Uterus (tissue), 4 donors: ENCODE results near the gene KRT24. TPM values are rescaled to one million over a fixed set of nuclear protein-coding genes. Genes with fewer than 3 reads are reported as not detected.

Experiments used
- DNase-seq, 2 donors: peaks; one replicate each; pipeline ENCODE4 v3.0.0-alpha.2; 2019 to 2020
- H3K27ac ChIP-seq, 2 donors: fragments of 200-600 bp; sonication (generic); 1 replicate in 1 of 2; 2 replicates in 1 of 2; pipeline ENCODE4 v1.5.1; 2016 to 2018
- H3K27me3 ChIP-seq, 2 donors: fragments of 200-600 bp; sonication (generic); one replicate each; pipeline ENCODE4 v1.5.1; 2018 to 2019; ENCODE audit warnings: control low read depth in 1 of 2
- H3K36me3 ChIP-seq, 2 donors: fragments of 200-600 bp; sonication (generic); one replicate each; pipeline ENCODE4 v1.5.1; 2019; ENCODE audit warnings: control low read depth in 1 of 2
- H3K4me1 ChIP-seq, 2 donors: fragments of 200-600 bp; sonication (generic); one replicate each; pipeline ENCODE4 v1.5.1; 2018 to 2019; ENCODE audit warnings: control low read depth in 1 of 2
- H3K4me3 ChIP-seq, 2 donors: fragments of 200-600 bp; sonication (generic); 1 replicate in 1 of 2; 2 replicates in 1 of 2; pipeline ENCODE4 v1.5.1; 2018 to 2019; ENCODE audit warnings: mild to moderate bottlenecking in 1 of 2
- H3K9me3 ChIP-seq, 2 donors: fragments of 200-600 bp; sonication (generic); one replicate each; pipeline ENCODE4 v1.5.1; 2019; ENCODE audit warnings: control low read depth in 1 of 2
- POLR2A ChIP-seq, 2 donors: fragments of 450-650 bp; IDR thresholded peaks; one replicate each; pipeline ENCODE4 v1.6.1; 2016; ENCODE audit warnings: antibody characterized with exemption in 2 of 2, mild to moderate bottlenecking in 1 of 2, moderate library complexity in 1 of 2
- intact Hi-C: fragments of 100-400 bp; cut with DNase I; formaldehyde crosslinking; loops from one replicate; pipeline ENCODE4 v1.15.1; 2023; ENCODE audit warnings: low total_unique reads
- total RNA-seq, 4 donors: library from RNA; depleted of rRNA in 3 of 4; stranded (reverse); fragments of >200 nt in 3 of 4; gene quantifications; one replicate each; pipeline versions ENCODE4 v1.1.0 to v1.2.4, GENCODE V29; 2014 to 2023
- TF ChIP-seq, protein P1 (sequence below), 4 experiments: fragments of 200-600 bp in 2 of 4; fragments of 450-650 bp in 2 of 4; sonication (generic) in 2 of 4; IDR thresholded peaks; one replicate each; pipeline ENCODE4 v1.5.1; 2016 to 2019; ENCODE audit warnings: antibody characterized with exemption in 4 of 4, mild to moderate bottlenecking in 2 of 4, moderate library complexity in 1 of 4
- donor health status: DM: yes; HTN: yes; CAD: no.

The KRT24 gene
- total RNA-seq, 4 donors from 2014 or later = not detected

GRCh38 chr17:40671282-40671681 lies 32.3 kb downstream of the KRT24 start:
- no peaks in the 10 kb centered on the region for H3K9me3 ChIP-seq
- no peak for DNase-seq
- no peaks in the 10 kb centered on the region for H3K27me3 ChIP-seq
- no peaks in the 10 kb centered on the region for H3K36me3 ChIP-seq
- H3K4me3 ChIP-seq = no peak overlapping the region
- intact Hi-C loops = no loop called here
- no peaks in the 10 kb centered on the region for H3K4me1 ChIP-seq
- peak overlapping the region in 1 of 2 donors; percentile 33 for H3K27ac ChIP-seq
- no peak for TF ChIP-seq POLR2A (IDR thresholded peaks at IDR 0.05)
- TF ChIP-seq, protein P1, sequence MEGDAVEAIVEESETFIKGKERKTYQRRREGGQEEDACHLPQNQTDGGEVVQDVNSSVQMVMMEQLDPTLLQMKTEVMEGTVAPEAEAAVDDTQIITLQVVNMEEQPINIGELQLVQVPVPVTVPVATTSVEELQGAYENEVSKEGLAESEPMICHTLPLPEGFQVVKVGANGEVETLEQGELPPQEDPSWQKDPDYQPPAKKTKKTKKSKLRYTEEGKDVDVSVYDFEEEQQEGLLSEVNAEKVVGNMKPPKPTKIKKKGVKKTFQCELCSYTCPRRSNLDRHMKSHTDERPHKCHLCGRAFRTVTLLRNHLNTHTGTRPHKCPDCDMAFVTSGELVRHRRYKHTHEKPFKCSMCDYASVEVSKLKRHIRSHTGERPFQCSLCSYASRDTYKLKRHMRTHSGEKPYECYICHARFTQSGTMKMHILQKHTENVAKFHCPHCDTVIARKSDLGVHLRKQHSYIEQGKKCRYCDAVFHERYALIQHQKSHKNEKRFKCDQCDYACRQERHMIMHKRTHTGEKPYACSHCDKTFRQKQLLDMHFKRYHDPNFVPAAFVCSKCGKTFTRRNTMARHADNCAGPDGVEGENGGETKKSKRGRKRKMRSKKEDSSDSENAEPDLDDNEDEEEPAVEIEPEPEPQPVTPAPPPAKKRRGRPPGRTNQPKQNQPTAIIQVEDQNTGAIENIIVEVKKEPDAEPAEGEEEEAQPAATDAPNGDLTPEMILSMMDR (IDR thresholded peaks at IDR 0.05) = no peak

DNA sequence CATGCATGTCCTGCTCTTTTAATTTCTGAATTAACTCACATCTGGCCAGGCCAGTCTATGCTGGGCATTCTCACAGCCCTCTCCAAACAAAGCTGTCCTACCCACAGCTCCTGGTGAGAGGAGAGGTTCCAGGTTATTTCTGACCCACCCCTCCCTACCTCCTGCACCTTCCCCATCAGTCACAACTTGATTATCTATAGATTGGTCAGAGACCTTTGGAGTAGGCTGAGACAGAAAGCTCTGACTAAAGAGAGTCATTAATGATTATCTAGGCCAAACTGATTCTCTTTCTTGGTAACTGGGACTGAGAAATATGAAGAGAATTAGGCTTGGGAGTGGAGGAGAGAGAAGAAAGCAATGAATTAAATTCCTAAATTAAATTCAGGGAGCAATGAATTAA lies 37.2 kb downstream of the KRT24 start:
- H3K36me3 ChIP-seq = no peaks in the 10 kb centered on the region
- TF ChIP-seq, protein P1 (IDR thresholded peaks at IDR 0.05) = no peak
- no peak for TF ChIP-seq POLR2A (IDR thresholded peaks at IDR 0.05)
- H3K9me3 ChIP-seq = no peaks in the 10 kb centered on the region
- intact Hi-C loops = no loop called here
- no peak overlapping the region for H3K4me3 ChIP-seq
- H3K27ac ChIP-seq = no peak overlapping the region
- no peaks in the 10 kb centered on the region for H3K27me3 ChIP-seq
- no peak for DNase-seq
- no peaks in the 10 kb centered on the region for H3K4me1 ChIP-seq

DNA sequence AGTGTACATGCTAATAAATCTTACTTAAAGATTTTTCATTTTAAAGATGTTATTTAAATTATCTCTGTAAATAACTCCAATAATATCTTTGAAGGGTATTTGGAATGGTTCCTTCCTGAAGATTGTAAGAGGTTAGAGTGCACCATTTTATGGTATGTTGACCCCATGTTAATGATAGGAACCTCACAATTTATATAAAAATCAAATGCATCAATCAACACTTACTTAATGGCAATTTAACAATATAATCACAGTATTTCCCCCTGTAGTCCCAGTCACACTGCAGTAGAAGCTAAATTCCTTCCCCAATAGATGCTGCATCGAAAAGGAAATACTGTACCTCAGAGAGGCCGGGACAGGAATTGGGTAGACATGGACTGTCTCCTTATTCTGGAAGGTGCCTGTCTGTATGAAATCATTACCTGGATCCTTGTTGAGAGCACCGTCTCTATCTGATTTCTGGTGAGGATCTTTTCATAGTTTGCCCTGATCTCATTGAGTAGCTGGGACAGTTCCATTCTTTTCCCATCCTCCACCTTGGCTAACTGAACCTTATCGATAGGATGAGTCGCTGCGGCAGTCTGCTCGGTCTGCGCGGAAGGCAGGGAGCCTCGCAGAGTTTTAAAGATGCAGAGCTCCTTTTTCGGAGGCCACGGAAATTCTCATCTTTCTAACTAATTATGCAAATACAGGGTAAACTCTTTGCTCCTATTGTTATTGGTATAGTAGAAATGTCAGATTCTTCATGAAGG lies 38.8 kb downstream of the KRT24 start, which contains the start of gene KRT222:
Gene KRT222 (minus strand): TSS at position 596 of the 752 bp plus-strand sequence. CDS start 78 bp downstream, at position 518.
- Histone ChIP-seq H3K4me3 (peak within 1 kb of the TSS; percentile 1 to 13), H3K9me3 (no peaks in the 10 kb centered on the region), H3K4me1 (no peaks in the 10 kb centered on the region), H3K36me3 (no peaks in the 10 kb centered on the region), H3K27me3 (no peaks in the 10 kb centered on the region), H3K27ac (peak within 1 kb of the TSS in 1 of 2 donors; percentile 11)
- TF ChIP-seq, protein P1 (IDR thresholded peaks at IDR 0.05) = no peak
- TF ChIP-seq POLR2A (IDR thresholded peaks at IDR 0.05) = no peak
- DNase-seq = no peak
- intact Hi-C loops = no loop called here

DNA sequence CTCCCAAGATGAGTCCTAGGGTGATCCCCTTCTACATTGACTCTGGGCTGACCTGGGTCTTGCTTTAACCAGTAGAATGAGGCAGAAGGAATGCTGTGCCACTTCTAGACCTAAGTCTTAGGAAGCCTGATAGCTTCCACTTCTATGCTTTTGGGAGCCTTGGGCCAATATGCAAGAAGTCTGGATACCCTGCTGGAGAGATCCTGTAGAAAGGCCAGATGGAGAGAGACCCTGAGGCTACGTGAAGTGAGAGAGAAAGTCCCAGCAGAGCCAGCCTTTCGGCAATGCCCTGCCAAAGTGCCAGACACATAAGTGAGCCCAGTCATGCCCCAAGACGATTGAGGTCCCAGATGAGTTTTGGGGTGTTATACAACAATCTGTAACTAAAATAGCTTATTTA lies 40.3 kb downstream of the KRT24 start:
- no peak for DNase-seq
- no peaks in the 10 kb centered on the region for H3K36me3 ChIP-seq
- H3K4me3 ChIP-seq = no peak overlapping the region
- no peak overlapping the region for H3K27ac ChIP-seq
- no peaks in the 10 kb centered on the region for H3K27me3 ChIP-seq
- no peaks in the 10 kb centered on the region for H3K4me1 ChIP-seq
- H3K9me3 ChIP-seq = no peaks in the 10 kb centered on the region
- intact Hi-C loops = no loop called here
- no peak for TF ChIP-seq POLR2A (IDR thresholded peaks at IDR 0.05)
- TF ChIP-seq, protein P1 (IDR thresholded peaks at IDR 0.05) = no peak

DNA sequence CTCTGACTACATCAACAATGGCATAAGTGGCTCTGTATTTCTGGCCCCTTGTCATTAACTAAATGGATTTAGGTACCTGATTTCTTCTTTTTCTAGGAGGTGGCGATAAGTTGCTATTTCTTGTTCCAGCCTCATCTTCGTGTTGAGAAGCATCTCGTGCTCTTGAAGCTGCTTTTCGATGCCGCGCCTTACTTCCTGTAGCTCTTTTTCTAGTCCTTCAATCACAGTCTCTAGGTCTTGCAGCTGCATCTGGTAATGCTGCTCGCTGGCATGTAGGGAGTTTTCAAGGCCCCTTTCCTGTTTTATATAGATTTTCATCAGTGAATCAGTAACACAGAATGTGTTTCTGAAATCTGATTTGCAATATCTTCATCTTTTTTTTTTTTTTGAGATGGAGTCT lies 43.6 kb downstream of the KRT24 start:
- TF ChIP-seq, protein P1 (IDR thresholded peaks at IDR 0.05) = no peak
- no peak for TF ChIP-seq POLR2A (IDR thresholded peaks at IDR 0.05)
- intact Hi-C loops = no loop called here
- no peaks in the 10 kb centered on the region for H3K9me3 ChIP-seq
- no peak overlapping the region for H3K4me3 ChIP-seq
- no peaks in the 10 kb centered on the region for H3K4me1 ChIP-seq
- DNase-seq = no peak
- no peak overlapping the region for H3K27ac ChIP-seq
- H3K36me3 ChIP-seq = no peaks in the 10 kb centered on the region
- H3K27me3 ChIP-seq = no peaks in the 10 kb centered on the region
